AG10803 (cell line): ENCODE data around the gene ANOS1.
A peak's percentile ranks its signal among the peaks of the same experiment; 100 is the strongest.
"Not testable (repeated sequence)": the region's sequence is repeated elsewhere in the genome, so short reads cannot be mapped to it uniquely, and the experiment has no call there.

ENCODE experiments used
- DNase-seq: peaks from one replicate; pipeline ENCODE4 v3.0.0; 2010; ENCODE audit warnings: low read depth
- H3K4me3 ChIP-seq: 2 replicates; pipeline ENCODE4 v1.5.1; 2011; ENCODE audit warnings: mild to moderate bottlenecking, low read length, control low read depth
- TF ChIP-seq, protein P1 (sequence below): conservative IDR thresholded peaks from 2 replicates; pipeline ENCODE4 v1.5.1; 2011; ENCODE audit warnings: mild to moderate bottlenecking, low read length, control low read depth, inconsistent platforms

Gene ANOS1, protein sequence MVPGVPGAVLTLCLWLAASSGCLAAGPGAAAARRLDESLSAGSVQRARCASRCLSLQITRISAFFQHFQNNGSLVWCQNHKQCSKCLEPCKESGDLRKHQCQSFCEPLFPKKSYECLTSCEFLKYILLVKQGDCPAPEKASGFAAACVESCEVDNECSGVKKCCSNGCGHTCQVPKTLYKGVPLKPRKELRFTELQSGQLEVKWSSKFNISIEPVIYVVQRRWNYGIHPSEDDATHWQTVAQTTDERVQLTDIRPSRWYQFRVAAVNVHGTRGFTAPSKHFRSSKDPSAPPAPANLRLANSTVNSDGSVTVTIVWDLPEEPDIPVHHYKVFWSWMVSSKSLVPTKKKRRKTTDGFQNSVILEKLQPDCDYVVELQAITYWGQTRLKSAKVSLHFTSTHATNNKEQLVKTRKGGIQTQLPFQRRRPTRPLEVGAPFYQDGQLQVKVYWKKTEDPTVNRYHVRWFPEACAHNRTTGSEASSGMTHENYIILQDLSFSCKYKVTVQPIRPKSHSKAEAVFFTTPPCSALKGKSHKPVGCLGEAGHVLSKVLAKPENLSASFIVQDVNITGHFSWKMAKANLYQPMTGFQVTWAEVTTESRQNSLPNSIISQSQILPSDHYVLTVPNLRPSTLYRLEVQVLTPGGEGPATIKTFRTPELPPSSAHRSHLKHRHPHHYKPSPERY

DNA sequence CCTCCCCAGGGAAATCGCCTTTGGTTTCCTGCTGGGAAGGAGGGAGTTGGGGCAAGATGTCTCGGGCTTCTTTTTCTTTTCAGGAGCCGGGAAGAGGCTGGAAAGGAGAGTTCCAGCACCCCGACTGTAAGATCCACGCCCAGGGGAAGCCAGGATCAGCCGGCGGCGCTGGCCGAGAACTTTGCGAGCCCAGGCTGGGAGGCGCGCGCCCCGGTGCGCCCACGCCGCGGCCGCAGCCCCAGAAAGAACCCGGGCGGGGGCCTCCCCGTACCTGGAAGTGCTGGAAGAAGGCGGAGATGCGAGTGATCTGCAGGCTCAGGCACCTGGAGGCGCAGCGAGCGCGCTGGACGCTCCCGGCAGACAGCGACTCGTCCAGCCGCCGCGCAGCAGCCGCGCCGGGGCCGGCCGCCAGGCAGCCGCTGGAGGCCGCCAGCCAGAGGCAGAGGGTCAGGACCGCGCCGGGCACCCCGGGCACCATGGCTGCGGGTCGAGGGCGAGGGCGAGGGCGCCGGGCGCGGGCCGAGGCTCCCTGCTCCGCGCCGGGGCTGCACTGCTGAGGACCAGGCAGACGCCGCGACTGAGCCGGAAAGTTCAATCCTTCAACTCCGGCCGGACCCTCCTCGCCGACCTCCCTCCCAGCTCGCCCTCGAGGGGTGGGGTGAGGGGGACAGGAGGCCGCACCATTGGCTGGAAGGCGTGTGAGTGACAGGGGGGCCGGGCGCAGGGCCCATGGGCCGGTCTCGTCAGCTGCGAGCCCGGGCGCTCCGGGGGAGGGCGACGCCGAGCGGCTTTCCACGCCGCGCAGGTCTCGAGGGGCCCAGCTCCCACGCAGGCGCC lies at the start of gene ANOS1:
TSS of gene ANOS1 (minus strand) at position 579 of the 837 bp plus-strand sequence. CDS start at position 478, 101 bp downstream.
- TF ChIP-seq, protein P1, sequence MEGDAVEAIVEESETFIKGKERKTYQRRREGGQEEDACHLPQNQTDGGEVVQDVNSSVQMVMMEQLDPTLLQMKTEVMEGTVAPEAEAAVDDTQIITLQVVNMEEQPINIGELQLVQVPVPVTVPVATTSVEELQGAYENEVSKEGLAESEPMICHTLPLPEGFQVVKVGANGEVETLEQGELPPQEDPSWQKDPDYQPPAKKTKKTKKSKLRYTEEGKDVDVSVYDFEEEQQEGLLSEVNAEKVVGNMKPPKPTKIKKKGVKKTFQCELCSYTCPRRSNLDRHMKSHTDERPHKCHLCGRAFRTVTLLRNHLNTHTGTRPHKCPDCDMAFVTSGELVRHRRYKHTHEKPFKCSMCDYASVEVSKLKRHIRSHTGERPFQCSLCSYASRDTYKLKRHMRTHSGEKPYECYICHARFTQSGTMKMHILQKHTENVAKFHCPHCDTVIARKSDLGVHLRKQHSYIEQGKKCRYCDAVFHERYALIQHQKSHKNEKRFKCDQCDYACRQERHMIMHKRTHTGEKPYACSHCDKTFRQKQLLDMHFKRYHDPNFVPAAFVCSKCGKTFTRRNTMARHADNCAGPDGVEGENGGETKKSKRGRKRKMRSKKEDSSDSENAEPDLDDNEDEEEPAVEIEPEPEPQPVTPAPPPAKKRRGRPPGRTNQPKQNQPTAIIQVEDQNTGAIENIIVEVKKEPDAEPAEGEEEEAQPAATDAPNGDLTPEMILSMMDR: no peak
- no peak for DNase-seq
- H3K4me3 ChIP-seq: no peak within 1 kb of the TSS

DNA sequence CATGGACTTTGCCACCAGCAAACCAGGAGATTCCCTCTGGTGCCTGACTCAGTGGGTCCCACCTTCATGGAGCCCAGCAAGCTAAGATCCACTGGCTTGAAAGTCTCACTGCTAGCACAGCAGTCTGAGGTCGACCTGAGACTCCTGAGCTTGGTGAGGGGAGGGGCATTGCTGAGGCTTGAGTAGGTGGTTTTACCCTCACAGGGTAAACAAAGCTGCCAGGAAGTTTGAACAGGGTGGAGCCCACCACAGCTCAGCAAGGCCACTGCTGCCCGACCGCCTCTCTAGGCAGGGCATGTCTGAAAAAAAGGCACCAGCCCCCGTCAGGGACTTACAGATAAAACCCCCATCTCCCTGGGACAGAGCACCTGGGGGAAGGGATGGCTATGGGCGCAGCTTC lies 41.2 kb upstream of the ANOS1 start:
- no peak overlapping the region for H3K4me3 ChIP-seq
- DNase-seq: no peak
- TF ChIP-seq, protein P1: no peak

DNA sequence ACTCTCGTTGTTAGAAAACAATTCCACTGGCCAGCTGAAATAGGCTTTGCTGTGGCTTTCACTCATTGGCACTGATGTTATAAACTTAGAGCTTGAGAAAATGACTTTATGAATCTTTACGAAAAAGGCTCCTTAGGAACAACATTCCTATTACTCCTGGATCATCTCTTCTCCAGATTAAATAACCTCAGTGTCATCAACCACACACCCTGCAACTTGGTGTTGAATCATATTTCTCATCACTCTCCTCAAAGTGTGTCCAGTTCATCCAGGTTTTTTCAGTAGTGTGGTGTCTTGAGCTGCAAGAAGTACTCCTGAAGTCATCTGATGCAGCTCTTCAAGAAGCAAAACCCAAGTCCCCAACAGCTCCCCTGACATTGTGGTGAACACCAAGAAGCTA lies 28.1 kb upstream of the ANOS1 start:
- DNase-seq: peak; percentile 7
- H3K4me3 ChIP-seq: no peak overlapping the region
- TF ChIP-seq, protein P1: no peak

DNA sequence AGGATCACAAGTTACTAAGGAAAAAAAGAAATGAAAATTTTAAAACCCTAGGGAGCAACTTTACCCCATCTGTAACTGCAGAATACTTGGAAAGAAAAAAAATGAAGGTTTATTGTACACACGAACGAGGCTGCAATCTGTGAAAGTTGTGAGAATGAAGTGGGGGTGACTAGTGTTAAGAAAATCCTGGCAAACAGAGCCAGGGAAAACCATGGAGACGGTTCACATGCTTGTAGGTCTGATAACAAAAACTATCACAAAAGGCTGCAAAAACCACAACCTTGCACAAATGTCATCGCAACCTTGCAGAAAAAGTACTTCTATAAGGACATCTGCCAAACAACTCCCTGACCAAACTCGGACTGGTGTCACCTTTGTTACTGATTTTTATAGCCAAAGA lies 26.8 kb upstream of the ANOS1 start:
- DNase-seq: peak; percentile 19
- H3K4me3 ChIP-seq: not testable (repeated sequence)

DNA sequence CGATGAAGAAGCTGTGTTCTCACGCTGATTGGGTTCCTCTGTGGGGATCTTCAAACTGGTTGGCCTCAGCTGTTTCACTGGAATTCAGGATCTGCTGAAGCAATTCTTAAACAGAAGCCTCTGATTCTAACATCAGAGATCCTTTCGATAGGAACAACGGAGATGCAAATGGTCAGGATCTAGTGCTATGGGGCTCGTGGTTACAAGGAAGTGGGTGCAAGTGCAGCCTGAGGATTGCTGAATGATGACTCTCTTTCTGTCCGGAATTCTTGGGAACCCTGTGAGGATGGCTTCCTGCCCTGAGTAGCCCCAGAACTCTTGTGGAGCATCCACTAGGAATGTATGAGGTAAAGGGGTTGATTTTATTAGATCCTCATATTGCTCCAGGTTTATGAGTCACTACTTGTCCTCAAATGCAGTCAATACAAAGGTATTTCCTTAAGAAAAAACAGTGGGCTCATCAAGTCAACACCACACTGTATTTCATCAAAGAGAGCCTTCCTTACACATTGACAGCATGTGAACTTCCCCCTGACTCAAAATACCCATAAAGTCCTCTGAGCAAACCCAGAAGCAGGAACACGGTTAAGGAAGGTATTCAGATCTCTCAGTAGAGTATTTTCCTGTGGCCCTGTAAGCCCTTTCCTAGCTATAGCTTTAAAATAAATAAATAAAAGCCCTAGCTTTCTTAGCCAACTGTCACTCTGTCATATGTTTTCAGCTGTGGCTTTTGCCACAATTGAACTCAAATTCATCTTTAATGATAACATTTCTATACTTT lies 25.9 kb upstream of the ANOS1 start:
- DNase-seq: peak; percentile 41

DNA sequence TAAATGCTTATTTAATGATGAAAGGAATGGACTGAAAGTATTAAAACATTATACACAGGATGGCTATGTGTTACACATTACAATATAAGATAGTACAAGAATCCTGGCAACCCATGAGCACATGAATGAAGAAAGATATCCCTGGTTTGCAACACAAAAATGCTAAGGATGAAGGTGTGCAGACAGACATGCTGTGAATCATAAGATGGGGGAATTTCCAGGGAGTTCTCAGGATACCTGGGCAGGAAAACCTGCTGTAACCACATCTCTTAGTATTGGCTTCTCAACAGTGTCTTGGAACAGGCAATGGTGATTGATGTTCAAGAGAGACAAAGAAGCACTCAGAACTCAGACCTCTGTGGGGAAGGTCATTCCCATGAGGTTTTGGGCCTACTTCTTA lies 23.9 kb upstream of the ANOS1 start:
- TF ChIP-seq, protein P1: no peak
- no peak overlapping the region for H3K4me3 ChIP-seq
- DNase-seq: no peak

More for the DNA sequence above, 25.9 kb upstream of the ANOS1 start:
- H3K4me3 ChIP-seq: not testable (repeated sequence)

DNA sequence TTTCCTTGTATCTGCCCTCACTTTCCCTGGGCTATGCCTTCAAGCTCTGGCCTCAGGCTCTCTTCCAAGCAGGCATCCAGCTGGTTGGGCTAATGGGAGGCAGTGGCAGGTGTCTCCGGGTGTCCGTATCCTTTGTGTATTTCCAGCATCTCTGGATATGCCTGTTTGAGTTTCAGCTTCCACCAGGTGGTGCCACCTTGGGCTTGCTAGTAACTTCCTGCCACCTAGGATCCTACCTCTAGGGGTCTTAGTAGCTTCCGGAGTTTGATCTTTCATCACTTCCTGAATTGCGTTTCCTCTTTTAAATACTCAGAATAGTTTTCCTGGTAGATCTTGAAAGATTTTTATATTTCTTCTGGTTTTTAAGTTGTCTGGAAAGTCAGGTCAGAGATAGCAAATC lies 23.2 kb upstream of the ANOS1 start:
- TF ChIP-seq, protein P1: no peak
- no peak for DNase-seq
- H3K4me3 ChIP-seq: no peak overlapping the region
